ENCODE data around the gene EMCN.

DNA sequence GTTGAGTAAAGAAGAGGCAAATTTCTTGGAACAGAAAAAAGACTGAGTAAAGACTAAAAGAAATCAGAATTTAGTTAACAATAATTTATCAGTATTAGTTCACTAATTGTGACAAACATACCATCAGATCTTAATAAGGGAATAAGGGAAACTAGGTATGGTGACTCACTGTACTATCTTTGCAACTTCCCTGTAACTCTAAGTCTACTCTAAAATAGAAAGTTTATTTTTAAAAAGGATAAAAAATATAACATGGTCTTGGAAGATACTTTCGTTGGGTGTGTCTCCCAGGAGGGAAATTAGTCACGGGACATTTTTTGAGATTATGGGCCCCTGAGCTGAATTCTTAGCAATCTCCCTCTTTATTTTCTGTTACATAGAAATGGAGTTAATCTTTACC lies 97.3 kb downstream of the EMCN start:
- TF ChIP-seq POLR2A (IDR thresholded peaks at IDR 0.05; ENCODE audit: low read depth, low read length) (no peak), POLR2AphosphoS5 (IDR thresholded peaks at IDR 0.05; ENCODE audit: low read depth, low read length) (no peak), TAF1 (IDR thresholded peaks at IDR 0.05; ENCODE audit: low read depth, low read length) (no peak), SPI1 (IDR thresholded peaks at IDR 0.05; ENCODE audit: low read depth, low read length) (no peak), POU2F2 (IDR thresholded peaks at IDR 0.05; ENCODE audit: low read depth, low read length) (no peak)
